HS-27A (cell line): ENCODE results near the gene CREB3.

Experiments used
- DNase-seq: peaks from one replicate; pipeline ENCODE4 v3.0.0-alpha.2; 2012; ENCODE audit warnings: low read depth, missing footprints

The CREB3 gene

DNA sequence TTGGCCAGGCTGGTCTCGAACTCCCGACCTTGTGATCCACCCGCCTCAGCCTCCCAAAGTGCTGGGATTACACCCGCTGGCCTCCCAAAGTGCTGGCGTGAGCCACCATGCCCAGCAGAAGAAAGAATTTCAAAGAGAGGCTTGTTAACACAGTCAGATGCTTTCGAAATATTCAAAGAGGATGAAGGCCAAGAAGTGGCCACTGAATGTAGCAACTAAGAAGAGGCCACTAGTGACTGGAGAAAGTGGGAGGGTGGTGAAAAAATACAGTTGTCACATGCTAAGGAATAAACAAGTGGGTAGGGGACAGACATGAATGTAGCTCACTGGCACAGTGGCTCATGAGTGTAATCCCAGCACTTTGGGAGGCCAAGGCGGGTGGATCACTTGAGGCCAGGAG lies 29.8 kb upstream of the CREB3 start:
- DNase-seq = no peak

DNA sequence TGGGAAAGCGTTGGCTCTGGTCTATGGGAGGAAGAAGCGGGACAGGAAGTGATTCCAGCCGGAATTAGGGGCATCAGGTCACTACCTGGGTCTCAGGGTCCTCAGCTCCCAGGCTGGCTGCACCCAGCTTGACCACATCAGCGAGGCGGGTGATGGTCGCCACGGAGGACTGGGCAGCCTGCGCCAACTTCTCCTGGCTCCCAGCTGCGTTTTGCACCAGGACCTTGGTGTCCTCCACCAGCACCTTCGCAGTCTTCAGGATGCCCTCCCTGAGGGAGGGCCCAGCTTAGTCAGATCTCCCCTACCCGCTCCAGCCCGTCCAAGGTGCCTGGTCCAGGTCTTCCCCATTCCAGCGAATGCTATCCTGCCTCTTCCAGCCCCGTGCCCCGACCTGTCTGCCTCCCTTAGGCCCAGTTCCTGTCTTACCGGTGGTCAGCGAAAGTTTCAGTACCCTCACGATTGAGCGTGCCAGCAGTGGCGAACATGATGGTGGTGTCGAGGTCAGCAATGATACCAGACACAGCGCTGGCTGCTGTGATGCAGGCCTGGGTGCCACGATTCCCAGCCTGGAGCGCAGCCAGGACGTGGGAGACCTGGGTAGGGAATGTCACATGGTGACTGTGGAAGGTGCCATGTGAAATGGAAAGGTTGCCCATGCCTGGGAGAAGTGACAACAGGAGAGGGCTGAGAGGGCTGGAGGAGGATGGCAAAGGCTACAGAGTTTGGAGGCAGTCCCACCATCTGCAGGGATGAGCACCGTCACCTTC lies 28.4 kb upstream of the CREB3 start:
- no peak for DNase-seq

DNA sequence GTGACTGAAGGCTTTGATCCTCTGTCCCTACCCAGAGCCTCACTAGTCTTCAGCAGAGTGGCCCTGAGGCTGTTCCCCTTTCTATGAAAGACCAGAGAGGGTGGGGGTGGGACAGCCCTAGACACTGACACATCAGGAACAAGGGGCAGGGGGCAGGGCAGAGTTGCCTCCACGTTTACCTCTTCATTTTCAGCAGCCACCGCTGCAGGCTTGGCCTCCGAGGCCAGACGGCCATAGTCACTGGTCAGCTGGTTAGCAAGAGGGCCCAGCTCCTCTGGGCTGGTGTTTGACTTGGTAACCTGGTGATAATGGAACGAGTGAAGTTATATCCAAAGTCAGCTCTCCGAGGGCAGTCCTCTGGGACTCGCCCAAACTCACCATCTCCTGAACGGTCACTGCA lies 27.1 kb upstream of the CREB3 start:
- no peak for DNase-seq

DNA sequence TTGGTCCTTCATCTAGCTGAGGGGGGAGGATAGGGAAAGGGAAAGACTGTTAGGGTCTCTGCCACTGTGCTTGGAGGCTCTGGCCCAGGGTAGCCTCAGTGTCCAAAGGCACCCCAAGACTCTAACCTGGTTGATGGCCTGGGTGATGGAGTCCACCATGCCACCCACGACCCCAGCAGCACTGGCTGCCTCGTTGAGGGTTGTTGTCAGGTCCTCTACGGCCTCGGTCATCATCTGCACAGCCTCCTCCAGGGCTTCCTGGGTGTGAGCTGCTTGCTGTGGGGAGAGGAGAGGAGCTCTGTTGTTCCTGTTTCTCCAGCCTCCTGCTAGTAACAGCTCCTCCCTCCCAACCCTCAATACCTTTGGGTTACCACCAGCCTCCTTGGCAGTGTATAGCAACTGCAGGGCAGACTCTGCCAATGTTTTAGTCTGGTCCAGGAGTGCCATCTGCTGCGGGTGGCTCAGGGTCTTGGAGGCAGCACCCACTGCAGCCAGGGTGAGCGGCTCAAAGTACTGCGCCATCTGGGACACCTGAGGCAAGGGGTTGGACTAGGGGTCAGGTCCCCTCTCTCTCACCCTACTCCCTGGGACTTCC lies 26.5 kb upstream of the CREB3 start:
- no peak for DNase-seq

DNA sequence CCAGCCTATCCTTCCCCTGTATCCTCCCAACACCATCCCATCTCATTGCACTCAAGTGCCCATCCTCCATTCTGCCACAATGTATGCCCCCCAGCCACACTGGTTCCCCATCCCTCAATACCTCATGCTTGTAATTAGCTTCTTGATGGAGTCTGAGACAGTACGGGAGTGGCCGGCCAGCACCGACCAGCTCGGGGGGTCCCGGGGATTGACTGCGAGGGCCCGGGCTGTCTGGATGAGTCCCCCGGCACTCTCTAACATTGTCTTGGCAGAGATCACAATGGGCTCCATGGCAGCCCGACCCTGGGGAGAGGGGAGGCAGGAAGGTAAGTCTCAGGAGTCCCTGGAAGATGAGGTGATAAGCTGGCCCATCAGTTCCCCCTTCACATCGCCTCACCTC lies 25.5 kb upstream of the CREB3 start:
- DNase-seq = no peak

DNA sequence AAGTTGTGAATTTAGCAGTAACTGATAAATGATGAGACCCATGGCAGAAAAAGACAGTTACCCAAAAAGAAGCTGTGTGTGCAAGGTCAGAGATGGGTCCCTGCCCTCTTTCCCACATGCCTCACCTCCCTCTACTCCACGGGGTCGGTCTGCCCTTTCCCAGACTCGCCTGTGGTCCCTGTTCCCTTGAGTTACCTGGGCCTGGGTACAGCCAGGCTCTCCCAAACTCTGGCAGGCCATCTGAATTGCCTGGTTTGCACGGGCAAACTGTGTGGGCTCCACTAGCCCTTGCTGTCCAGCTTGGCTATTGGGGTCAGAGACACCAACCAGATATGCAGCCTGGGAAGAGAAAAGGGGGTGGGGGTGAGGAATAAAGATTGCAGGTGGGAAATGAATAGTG lies 24.3 kb upstream of the CREB3 start:
- DNase-seq = no peak

DNA sequence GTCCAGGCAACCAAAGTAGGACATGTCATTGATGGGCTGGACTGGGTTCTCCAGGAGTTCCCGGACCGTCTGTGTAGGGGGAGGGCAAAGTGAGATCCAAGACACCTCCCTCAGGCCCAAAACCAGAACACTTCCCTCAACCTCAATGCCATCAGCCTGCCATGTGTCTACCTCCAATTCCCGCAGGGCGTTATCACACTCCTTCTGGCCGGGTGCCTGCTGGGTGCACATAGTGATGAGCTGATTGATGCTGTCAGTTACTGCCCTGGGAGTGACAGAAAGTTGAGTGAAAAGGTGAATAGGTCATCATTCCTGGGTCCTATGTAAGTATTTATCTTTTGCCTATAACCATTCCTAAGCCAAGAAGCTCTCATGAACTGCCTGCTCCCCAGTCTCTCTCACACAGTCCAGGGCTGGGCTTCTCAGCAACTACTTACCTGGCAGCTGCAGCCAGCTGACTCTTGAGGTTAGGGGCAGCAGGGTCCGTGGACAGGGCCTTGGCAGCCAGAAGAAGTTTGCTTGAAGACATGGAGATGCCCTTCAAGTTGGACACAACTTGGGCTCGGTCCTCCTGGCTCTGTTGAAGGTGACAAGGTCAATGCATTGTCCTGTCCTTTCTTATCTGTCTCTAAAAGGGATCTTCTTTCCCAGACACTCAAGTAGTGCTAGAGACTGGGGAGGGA lies 21.5 kb upstream of the CREB3 start:
- DNase-seq = no peak

DNA sequence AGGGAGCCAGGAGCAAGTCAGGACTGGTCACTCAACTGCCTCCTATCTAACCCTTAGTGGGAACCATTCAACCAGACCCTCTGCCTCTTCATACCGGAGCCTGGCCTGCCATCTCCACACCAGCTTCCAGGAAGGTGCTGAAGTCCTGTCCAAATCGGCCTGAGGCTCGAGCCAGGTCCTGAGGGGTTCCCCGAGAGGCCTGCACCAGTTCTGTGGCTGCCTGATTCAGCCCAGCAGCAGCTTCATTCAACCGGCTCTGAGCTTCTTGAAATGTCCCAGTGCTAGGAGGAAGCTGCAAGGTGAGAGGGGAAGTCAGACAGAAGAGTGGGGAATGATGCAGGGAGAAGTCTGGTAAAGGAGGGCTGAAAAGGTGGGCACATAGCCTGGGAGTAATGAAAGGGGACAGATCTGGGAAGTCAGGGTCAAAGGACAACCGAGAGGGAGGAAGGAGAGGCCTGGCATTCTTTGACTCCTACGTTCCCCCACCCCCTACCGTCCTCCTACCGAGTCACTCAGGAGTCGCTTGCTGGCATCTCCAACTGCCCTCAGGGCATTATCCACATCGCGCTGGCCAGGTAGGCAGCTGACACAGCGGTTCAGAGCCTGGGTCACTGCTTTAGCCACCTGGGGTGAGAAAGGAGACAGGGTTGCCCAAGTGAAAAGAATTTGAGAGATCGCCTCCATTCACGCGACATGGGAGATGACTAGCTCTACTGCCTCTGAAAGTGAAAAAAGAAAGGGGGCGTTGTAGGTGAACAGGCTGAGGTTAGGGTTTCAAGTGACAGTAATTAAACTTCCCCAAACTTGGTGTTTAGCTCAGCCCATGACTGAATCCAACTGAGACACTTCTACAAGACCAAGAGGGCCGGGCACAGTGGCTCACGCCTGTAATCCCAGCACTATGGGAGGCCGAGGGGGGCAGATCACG lies 20.7 kb upstream of the CREB3 start:
- DNase-seq = no peak

DNA sequence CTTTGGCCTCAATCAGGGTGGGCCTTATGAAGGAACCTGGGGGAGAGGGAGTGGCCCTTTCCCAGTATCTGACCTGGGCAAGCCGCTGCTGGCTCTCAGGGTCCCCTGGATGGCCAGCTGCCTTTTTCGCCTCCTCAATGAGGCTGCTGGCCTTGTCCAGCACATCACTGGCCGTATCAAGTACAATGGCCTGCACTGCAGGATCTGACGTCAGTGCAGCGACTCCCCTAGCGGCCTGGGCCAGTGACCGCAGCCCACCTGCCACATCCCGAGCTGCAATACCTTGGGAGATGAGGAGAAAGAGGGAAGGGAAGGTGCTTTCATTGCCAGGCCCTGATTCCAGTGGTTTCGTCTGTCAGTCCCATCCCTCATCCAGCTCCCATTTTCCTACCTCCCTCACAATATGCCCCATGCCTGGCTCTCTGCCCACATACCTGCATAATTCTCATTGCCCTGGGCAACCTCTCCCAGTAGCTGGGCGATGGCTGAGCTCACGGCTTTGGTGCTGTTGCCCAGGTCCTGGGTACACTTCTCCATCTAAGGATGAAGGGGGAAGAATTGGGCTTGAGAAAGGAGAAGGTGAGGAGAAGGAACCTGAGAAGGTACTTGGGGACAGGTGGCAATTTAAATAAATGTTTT lies 19.6 kb upstream of the CREB3 start:
- DNase-seq = no peak

DNA sequence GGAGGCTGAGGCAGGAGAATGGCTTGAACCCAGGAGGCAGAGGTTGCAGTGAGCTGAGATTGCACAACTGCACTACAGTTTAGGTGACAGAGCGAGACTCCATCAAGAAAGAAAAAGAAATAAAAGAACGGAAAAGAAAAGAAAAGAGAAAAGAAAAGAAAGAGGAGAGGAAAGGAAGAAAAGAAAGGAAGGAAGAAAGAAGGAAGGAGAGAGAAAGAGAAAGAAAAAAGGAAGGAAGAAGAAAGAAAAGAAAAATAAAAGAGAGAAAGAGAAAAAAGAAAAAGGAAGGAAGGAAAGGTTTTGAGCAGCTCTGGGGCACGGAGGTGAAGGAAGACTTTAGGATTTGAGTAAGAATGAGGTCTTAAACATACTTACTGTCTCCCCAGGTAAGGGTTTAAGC lies 18.9 kb upstream of the CREB3 start:
- DNase-seq = no peak

DNA sequence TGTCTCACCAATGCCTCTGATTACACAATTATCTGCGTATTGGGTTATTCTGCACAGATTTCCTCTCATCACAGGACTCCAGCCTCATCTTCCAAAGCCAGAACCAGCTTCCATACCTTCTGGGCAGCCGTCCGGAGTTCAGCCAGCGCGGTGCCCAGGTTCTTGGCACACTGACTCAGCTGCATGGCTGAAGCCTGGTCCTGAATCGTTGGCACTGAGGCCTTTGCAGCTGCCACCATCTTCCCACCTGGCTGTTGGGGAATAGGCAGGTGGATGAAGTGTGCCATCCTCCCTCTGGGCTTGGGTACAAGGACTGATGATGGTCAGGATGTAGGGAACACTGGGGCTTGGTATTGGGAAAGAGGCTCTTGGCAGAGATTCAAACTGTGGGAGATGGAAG lies 18.3 kb upstream of the CREB3 start:
- no peak for DNase-seq

DNA sequence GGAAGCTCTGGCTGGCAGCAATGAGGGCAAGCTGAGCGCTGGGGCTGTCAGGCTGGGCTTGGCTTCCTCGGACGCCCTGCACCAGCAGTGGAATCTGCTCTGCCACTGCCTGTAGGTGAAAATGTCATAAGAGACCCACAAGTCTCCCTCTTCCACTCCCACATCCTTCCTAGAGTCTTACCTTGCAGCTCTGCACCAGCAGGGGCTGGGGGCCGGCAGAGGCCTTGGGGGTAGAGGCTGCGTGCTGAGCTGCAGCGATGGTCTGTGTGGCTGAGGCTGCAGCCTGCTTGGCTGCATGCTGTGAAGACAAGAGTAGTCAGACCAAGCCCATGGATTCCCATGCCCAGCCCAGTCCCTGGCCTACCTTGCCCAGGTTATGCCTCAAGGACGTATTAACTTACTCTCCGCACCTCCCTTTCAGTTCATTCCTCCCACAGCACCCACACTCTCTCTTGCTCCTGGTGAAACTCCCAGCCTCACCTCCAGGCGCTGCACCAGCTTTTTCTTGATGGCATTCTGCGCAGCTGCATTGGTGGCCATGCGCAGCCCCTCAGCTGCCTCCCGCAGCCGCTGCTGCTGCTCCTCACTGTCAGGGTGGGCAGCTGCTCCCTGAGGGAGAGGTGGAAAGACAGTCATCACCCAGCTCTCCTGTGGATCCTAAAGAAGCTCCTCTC lies 17.8 kb upstream of the CREB3 start:
- no peak for DNase-seq

DNA sequence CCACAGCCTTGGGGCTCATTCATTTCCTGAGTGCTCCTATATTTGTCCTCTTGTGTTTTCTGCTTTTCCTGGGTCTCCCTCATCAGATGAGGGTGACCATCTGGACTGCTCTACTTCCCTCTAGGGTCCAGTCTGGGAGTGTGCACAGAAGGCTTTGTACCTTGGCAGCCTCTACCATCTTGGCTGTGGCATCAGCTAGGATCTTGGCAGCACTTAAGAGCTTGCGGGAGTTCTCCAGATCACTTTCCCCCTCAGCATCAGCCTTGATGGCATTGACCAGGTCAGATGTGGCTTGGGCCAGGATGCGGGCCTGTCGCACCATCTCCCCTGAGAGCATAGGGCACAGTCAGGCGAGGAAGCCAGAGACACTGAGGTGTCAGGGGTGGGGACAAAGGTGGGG lies 16.2 kb upstream of the CREB3 start:
- no peak for DNase-seq

DNA sequence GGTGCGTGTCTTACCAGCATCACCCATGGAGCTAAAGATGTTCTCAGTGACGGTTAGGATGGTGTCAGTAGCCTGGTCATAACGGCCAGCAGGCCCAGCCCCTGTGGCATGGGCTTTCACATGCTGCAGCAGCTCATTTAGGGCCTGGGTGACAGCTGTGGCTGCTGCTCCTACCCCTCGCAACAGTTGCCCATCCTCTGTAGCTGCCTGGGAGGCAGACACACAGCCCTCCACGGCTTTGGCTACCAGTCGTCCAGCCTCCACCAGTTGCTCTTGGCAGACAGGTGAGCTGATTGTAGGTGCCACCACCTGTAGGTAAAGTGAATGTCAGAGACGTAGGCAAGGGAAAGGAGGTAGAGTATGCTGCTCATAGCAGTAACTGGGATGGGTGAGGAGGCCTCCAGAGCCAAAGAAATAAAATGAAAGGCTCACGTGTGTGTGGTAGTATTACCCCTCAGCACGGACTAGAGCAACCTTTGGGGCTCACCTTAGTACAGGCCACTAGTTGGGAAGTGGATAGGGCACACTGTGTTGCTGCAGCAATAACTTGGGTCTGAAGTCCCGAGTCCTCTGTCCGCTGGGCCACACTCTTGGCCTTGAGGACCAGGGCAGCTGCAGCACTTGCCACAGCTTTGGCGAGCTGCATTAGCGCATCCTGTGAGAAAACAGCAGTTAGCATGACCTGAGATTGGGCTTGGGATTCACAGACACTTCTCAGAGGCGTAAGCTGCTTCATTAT lies 15.2 kb upstream of the CREB3 start:
- no peak for DNase-seq

DNA sequence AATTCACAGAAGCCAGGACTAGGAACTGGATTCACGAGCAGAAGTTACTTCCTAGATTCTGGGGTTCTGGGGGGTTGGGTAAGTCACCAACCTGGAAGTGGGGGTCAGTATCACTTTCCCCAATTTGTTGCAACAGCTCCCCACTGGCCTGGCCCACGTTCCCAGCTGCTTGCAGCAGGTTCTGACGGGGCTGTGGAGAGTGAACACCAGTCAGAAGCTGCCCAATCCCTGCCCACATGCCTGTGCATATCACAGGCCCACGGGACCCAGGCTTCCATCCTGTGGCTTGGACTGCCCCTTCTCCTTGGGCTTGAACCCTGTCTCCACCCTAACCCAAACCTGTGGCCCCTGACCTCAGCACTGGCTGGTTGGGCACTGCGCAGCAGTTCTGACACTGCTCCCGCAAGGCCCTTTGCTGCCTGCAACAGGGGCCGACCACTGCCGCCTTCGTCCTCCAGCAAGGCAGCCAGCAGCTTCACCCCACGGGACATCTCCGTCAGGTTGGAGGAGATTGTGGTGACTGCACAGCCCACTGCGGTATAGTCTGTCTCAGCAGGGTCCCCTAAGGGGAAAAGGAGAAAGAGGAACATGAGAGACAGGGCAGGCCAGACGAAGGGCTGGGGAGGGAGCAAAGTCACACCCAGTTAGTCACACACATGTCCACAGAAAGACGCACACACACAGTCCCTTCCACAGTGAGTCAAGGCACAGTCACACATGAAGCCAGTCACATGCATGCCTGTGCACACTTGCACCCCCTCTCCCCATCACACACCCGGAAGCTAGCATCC lies 13.6 kb upstream of the CREB3 start:
- no peak for DNase-seq

DNA sequence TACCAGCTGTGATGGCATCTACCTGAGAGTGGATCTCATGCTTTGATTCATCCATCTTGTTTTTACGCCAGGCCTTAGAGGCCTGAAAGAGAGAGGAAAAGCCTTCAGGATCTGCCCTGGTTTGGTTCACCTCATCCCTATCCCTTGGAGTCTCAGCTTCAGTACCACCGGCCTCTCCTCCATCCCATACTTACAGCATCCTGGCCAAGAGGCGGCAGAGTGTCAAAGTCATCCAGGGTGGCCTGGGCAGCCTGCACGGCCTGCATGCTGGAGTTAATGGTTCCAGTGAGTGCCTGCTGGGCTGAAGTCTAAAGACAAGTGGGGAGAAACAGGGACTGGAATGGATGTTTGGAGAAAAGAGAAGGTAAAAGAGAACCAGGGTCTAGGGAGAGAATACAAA lies 12.9 kb upstream of the CREB3 start:
- no peak for DNase-seq

DNA sequence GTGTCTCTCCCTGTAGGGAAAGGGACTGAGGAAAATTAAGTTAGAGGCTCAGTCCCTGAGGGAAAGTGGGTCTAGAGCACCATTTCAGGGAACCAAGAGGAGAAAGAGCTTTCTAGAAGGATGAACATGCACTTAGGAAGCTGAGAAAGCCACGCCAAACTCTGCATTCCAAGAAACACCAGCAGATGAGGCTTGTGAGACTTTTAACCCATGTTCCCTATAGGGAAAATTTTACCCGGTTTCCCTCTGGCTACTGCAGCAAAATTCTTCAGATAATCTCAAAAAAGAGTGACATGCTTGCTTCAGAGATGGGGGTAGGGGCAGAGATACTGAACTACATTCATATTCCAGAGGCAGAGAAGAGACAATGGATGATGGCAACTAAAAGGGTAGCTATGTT lies 9.0 kb upstream of the CREB3 start:
- no peak for DNase-seq

DNA sequence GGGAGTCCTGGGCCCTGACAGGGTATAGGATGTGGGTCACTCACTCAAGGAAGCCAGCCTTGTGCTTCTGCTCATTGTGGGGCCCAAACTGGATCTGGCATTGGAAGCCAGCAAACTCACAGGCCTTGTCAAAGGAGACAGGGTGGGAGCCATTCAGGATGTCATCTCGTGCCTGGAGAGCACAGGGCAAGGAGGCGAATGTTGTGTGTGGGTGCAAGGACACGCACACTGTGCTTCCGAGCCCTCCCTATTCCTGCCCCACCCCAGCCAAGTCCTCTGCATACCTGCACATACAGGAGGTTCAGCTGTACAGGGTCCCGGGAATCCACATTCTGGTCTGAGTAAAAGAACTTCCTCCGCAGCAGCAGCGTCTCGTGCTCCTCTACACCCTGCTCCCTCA lies 8.6 kb upstream of the CREB3 start:
- no peak for DNase-seq

DNA sequence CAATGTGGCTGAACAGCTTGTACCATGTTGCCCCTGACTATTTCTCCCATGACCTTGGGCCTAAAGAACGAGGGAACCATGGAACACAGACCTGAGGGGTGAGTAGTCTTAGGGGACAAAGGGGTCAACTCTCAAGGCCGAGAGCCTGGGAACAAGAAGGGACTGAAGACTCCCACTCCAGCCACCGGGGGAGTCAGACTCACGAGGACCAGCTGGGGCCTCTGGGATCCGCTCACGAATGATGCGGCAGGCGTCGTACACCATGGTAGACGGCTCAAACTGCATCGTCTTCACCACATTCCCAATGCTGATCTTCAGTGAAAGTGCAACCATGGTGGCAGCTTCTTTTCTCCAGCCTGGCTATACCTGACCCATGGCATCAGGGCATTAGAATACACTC lies 7.1 kb upstream of the CREB3 start:
- no peak for DNase-seq

DNA sequence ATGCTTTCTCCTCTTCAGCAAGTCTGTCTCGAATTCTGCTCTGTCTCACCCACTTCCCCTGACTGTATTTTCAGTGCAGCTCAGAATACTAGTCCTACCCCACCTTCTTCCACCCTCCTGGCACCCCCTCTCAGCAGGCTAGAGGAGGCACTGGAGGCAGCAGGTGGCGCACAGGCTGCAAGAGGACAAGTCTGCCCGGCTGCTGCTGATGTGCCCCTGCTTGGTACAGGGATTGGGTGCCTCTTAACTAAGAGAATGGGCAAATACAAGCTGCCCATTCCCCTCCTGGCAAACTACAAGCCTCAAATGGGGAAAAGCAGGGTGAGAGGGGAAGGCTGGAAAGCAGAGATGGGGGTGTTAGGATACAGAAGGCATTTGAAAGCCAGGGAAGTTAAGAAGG lies 5.5 kb upstream of the CREB3 start:
- no peak for DNase-seq
